SH-SY5Y (cell line): Measurements from ENCODE around the gene RGP1.

Experiments used
- GATA2 ChIP-seq: IDR thresholded peaks from 2 replicates; pipeline ENCODE4 v1.6.1; 2011; ENCODE audit warnings: mild to moderate bottlenecking, low read depth, low read length
- GATA3 ChIP-seq: IDR thresholded peaks from 2 replicates; pipeline ENCODE4 v1.6.1; 2011; ENCODE audit warnings: low read depth, mild to moderate bottlenecking, low read length, moderate library complexity

GRCh38 chr9:35767458-35767857 lies 18.4 kb downstream of the RGP1 start:
- TF ChIP-seq GATA2: no peak
- no peak for TF ChIP-seq GATA3
